Head of caudate nucleus (tissue), 42 donors: ENCODE data around the gene AKAP1.
A peak's percentile ranks its signal among the peaks of the same experiment; 100 is the strongest.

Experiments
- DNase-seq, 42 donors: peaks; one replicate each; pipeline versions ENCODE4 v3.0.0 to v3.0.0-alpha.2; 2020 to 2021; ENCODE audit warnings: mixed read lengths in 7 of 42
- intact Hi-C: fragments of 100-400 bp; cut with DNase I; formaldehyde crosslinking; loops from one replicate; pipeline ENCODE4 v1.15.0; 2022

The AKAP1 gene

GRCh38 chr17:57143361-57143760, 58.3 kb downstream of the AKAP1 start:
- DNase-seq: no peak
- intact Hi-C loops: no loop called here

GRCh38 chr17:57143919-57144318, 58.9 kb downstream of the AKAP1 start:
- intact Hi-C loops: no loop called here
- DNase-seq: no peak

GRCh38 chr17:57144567-57144966, 59.5 kb downstream of the AKAP1 start:
- DNase-seq: no peak
- intact Hi-C loops: no loop called here

GRCh38 chr17:57145347-57145746, 60.3 kb downstream of the AKAP1 start:
- DNase-seq: no peak
- intact Hi-C loops: no loop called here

- DNase-seq: peak in 1 of 42 donors; percentile 40
- intact Hi-C loops: no loop called here
Measured at GRCh38 chr17:57146273-57146672, 61.2 kb downstream of the AKAP1 start.

- peak in 1 of 42 donors; percentile 18 for DNase-seq
- intact Hi-C loops: no loop called here
Measured at GRCh38 chr17:57151798-57152197, 66.8 kb downstream of the AKAP1 start.

GRCh38 chr17:57152967-57153528, 68.0 kb downstream of the AKAP1 start:
- peak in 1 of 42 donors; percentile 5 for DNase-seq
- intact Hi-C loops: no loop called here

- no peak for DNase-seq
- intact Hi-C loops: no loop called here
Measured at GRCh38 chr17:57154921-57155320, 69.9 kb downstream of the AKAP1 start.

- DNase-seq: peak in 1 of 42 donors; percentile 4
- intact Hi-C loops: no loop called here
Measured at GRCh38 chr17:57158325-57158724, 73.3 kb downstream of the AKAP1 start.

GRCh38 chr17:57158795-57159194, 73.7 kb downstream of the AKAP1 start:
- intact Hi-C loops: no loop called here
- DNase-seq: peak in 1 of 42 donors; percentile 7

- intact Hi-C loops: no loop called here
Measured at GRCh38 chr17:57160624-57161023, 75.6 kb downstream of the AKAP1 start.

GRCh38 chr17:57164814-57165213, 79.8 kb downstream of the AKAP1 start:
- intact Hi-C loops: no loop called here
- no peak for DNase-seq

More at GRCh38 chr17:57160624-57161023, 75.6 kb downstream of the AKAP1 start:
- no peak for DNase-seq

GRCh38 chr17:57165754-57166153, 80.7 kb downstream of the AKAP1 start:
- DNase-seq: no peak
- intact Hi-C loops: no loop called here

- intact Hi-C loops: no loop called here
- no peak for DNase-seq
Measured at GRCh38 chr17:57166803-57167202, 81.8 kb downstream of the AKAP1 start.

GRCh38 chr17:57168695-57169094, 83.6 kb downstream of the AKAP1 start:
- DNase-seq: no peak
- intact Hi-C loops: no loop called here

- no peak for DNase-seq
- intact Hi-C loops: no loop called here
Measured at GRCh38 chr17:57170866-57171265, 85.8 kb downstream of the AKAP1 start.
